Vagina (tissue), 2 donors: ENCODE measurements around the gene GYPC. TPM values are rescaled to one million over a fixed set of nuclear protein-coding genes. Genes with fewer than 3 reads are reported as not detected.

Source experiments
- DNase-seq, 2 donors: peaks; one replicate each; pipeline ENCODE4 v3.0.0-alpha.2; 2017; ENCODE audit errors: extremely low spot score in 2 of 2
- H3K27ac ChIP-seq: fragments of 200-600 bp; sonication (generic); one replicate; pipeline ENCODE4 v1.5.1; 2019
- H3K27me3 ChIP-seq: fragments of 200-600 bp; sonication (generic); one replicate; pipeline ENCODE4 v1.5.1; 2019
- H3K36me3 ChIP-seq, 2 donors: fragments of 200-600 bp; sonication (generic); one replicate each; pipeline ENCODE4 v1.5.1; 2017 to 2019
- H3K4me1 ChIP-seq: fragments of 200-600 bp; sonication (generic); one replicate; pipeline ENCODE4 v1.5.1; 2019
- H3K4me3 ChIP-seq, 2 donors: fragments of 200-600 bp; sonication (generic); 1 replicate in 1 of 2; 2 replicates in 1 of 2; pipeline ENCODE4 v1.5.1; 2016 to 2019
- H3K9me3 ChIP-seq: fragments of 200-600 bp; sonication (generic); one replicate; pipeline ENCODE4 v1.5.1; 2019
- CTCF ChIP-seq, 3 experiments: fragments of 450-650 bp in 2 of 3; fragments of 200-600 bp in 1 of 3; sonication (generic) in 1 of 3; IDR thresholded peaks; one replicate each; pipeline ENCODE4 v1.5.1; 2017 to 2019; ENCODE audit warnings: antibody characterized with exemption in 3 of 3, mild to moderate bottlenecking in 2 of 3, moderate library complexity in 2 of 3
- POLR2A ChIP-seq, 2 donors: fragments of 450-650 bp; IDR thresholded peaks; one replicate each; pipeline ENCODE4 v1.6.1; 2017; ENCODE audit warnings: antibody characterized with exemption in 2 of 2, mild to moderate bottlenecking in 2 of 2, moderate library complexity in 2 of 2
- POLR2AphosphoS5 ChIP-seq, 2 donors: sonication (generic); formaldehyde crosslinking; IDR thresholded peaks; one replicate each; pipeline ENCODE4 v1.9.0; 2017; ENCODE audit warnings: antibody characterized with exemption in 2 of 2, mild to moderate bottlenecking in 2 of 2, low read depth in 1 of 2; ENCODE audit not compliant: insufficient read depth in 1 of 2
- intact Hi-C: fragments of 100-400 bp; cut with DNase I; formaldehyde crosslinking; loops from one replicate; pipeline ENCODE4 v1.15.1; 2023
- total RNA-seq: library from RNA; depleted of rRNA; stranded (reverse); fragments of >200 nt; gene quantifications from one replicate; pipeline ENCODE4 v1.2.3, GENCODE V29; 2016

GYPC gene
- total RNA-seq = 84.2 TPM

- intact Hi-C loops = no loop called here
- H3K36me3 ChIP-seq = no peaks in the 10 kb centered on the region
- TF ChIP-seq POLR2A (IDR thresholded peaks at IDR 0.05) (no peak), POLR2AphosphoS5 (IDR thresholded peaks at IDR 0.05; ENCODE audit: insufficient read depth in 1 of 2, low read depth in 1 of 2) (peak; percentile 62 to 84), CTCF (IDR thresholded peaks at IDR 0.05) (no peak)
- peak within 1 kb of the TSS; percentile 92 for H3K27ac ChIP-seq
- peak within 1 kb of the TSS; percentile 64 to 65 for H3K4me3 ChIP-seq
- no peaks in the 10 kb centered on the region for H3K27me3 ChIP-seq
- H3K4me1 ChIP-seq = peaks cover 41% of the 10 kb centered on the region
- DNase-seq = peak; percentile 55 to 94
- no peaks in the 10 kb centered on the region for H3K9me3 ChIP-seq
Measured at GRCh38 chr2:126655500-126656430, at the start of gene GYPC. Gene GYPC (plus strand): TSS chr2:126656158. CDS start chr2:126656264, 106 bp downstream.

GRCh38 chr2:126614524-126615227 is 41.3 kb upstream of the GYPC start:
- no peaks in the 10 kb centered on the region for H3K9me3 ChIP-seq
- H3K27me3 ChIP-seq = no peaks in the 10 kb centered on the region
- no peaks in the 10 kb centered on the region for H3K36me3 ChIP-seq
- DNase-seq = no peak
- H3K4me3 ChIP-seq = no peak overlapping the region
- no peaks in the 10 kb centered on the region for H3K4me1 ChIP-seq
- TF ChIP-seq POLR2AphosphoS5 (IDR thresholded peaks at IDR 0.05; ENCODE audit: insufficient read depth in 1 of 2, low read depth in 1 of 2) (no peak), POLR2A (IDR thresholded peaks at IDR 0.05) (no peak), CTCF (IDR thresholded peaks at IDR 0.05) (no peak)
- no peak overlapping the region for H3K27ac ChIP-seq
- intact Hi-C loops = no loop called here

GRCh38 chr2:126616606-126617069 is 39.3 kb upstream of the GYPC start:
- no peak overlapping the region for H3K4me3 ChIP-seq
- no peaks in the 10 kb centered on the region for H3K27me3 ChIP-seq
- no peaks in the 10 kb centered on the region for H3K9me3 ChIP-seq
- no peak for DNase-seq
- H3K4me1 ChIP-seq = no peaks in the 10 kb centered on the region
- intact Hi-C loops = no loop called here
- no peaks in the 10 kb centered on the region for H3K36me3 ChIP-seq
- no peak overlapping the region for H3K27ac ChIP-seq
- TF ChIP-seq POLR2A (IDR thresholded peaks at IDR 0.05) (no peak), POLR2AphosphoS5 (IDR thresholded peaks at IDR 0.05; ENCODE audit: insufficient read depth in 1 of 2, low read depth in 1 of 2) (no peak), CTCF (IDR thresholded peaks at IDR 0.05) (no peak)

DNA sequence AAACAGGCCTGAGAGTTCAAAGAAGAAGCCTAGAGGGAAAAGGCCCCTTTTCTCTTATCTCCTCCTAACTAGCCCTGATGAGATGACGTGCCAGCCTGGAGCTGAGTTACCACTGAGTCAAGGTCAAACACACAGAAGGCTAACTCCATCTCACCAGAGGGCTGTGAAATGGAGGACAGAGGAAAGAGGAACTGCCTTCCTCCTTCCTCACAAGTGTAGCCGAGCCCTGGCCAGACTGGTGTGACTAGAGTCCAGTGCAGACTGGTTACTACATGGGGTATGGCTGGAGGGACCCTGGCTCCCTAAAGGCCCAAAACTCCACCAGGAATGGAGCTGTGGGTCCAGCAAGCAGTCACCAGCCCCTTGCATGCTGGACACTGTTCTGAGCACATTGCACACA is 35.7 kb upstream of the GYPC start:
- intact Hi-C loops = no loop called here
- Histone ChIP-seq H3K36me3 (no peaks in the 10 kb centered on the region), H3K27ac (no peak overlapping the region), H3K9me3 (no peaks in the 10 kb centered on the region), H3K4me1 (no peaks in the 10 kb centered on the region), H3K27me3 (no peaks in the 10 kb centered on the region), H3K4me3 (no peak overlapping the region)
- no peak for TF ChIP-seq CTCF (IDR thresholded peaks at IDR 0.05)
- no peak for TF ChIP-seq POLR2A (IDR thresholded peaks at IDR 0.05)
- TF ChIP-seq POLR2AphosphoS5 (IDR thresholded peaks at IDR 0.05; ENCODE audit: insufficient read depth in 1 of 2, low read depth in 1 of 2) = no peak
- no peak for DNase-seq
